Neural progenitor cell (in vitro differentiated cells): ENCODE measurements around the gene RNF220.

Source experiments
- EZH2 ChIP-seq: fragments of 200-600 bp; sonication (generic); IDR thresholded peaks from 2 replicates; pipeline ENCODE4 v1.6.1; 2017; ENCODE audit warnings: antibody characterized with exemption, mild to moderate bottlenecking, moderate library complexity
- EZH2phosphoT487 ChIP-seq: fragments of 200-600 bp; sonication (generic); IDR thresholded peaks from 2 replicates; pipeline ENCODE4 v1.6.1; 2017; ENCODE audit warnings: antibody characterized with exemption
- TF ChIP-seq, protein P1 (sequence below): fragments of 200-600 bp; sonication (generic); IDR thresholded peaks from 2 replicates; pipeline ENCODE4 v1.5.1; 2017; ENCODE audit warnings: antibody characterized with exemption, mild to moderate bottlenecking

DNA sequence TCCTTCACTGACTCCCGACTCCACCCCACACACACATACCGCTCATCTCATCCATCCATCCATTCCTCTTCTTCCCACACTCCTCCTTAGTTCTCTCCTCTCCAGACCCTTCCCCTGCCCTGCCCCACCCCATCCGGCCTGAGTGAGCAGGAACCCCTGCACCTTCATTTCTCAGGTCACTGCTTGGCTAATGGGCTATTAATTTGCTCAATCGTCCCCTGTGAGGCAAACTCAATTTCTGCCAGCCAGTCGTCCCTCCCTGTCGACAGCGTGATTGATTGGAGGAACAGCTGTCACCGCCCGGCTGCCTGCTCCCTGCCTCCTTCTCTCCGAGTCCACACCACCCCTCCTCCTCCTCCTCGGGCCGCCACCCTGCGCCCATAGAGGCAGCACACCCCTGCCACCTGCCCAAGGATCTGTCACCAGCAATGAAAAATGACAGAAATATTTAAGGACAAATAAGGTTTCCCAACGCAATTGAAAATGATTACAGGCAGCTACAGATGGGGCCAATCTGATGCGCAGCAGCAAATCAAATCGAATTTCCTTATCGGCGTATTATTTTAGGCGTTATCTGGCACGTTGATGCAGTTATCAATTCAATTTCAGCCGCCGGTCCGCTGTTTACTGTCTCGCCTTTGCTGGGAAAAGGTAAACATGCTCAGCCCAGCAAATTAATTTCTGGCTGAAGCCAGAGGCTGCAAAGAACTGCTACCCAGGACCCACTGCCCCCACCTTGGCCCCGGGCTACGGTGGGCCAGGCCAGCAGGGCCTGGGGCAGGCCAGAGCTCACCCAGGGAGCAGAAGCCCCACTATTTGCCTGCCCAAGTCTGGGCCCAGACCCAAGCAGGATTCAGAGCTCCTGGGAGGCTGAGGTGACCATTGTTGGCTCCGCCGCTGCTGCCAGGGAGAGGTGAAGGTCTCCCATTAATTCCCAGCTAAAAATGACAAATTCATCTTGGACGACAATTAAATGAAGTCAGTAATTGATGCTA is 197.9 kb downstream of the RNF220 start:
- TF ChIP-seq EZH2 (no peak), EZH2phosphoT487 (no peak)
- TF ChIP-seq, protein P1, sequence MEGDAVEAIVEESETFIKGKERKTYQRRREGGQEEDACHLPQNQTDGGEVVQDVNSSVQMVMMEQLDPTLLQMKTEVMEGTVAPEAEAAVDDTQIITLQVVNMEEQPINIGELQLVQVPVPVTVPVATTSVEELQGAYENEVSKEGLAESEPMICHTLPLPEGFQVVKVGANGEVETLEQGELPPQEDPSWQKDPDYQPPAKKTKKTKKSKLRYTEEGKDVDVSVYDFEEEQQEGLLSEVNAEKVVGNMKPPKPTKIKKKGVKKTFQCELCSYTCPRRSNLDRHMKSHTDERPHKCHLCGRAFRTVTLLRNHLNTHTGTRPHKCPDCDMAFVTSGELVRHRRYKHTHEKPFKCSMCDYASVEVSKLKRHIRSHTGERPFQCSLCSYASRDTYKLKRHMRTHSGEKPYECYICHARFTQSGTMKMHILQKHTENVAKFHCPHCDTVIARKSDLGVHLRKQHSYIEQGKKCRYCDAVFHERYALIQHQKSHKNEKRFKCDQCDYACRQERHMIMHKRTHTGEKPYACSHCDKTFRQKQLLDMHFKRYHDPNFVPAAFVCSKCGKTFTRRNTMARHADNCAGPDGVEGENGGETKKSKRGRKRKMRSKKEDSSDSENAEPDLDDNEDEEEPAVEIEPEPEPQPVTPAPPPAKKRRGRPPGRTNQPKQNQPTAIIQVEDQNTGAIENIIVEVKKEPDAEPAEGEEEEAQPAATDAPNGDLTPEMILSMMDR = no peak
